ENCODE data around the gene PXT1.

The PXT1 gene

DNA sequence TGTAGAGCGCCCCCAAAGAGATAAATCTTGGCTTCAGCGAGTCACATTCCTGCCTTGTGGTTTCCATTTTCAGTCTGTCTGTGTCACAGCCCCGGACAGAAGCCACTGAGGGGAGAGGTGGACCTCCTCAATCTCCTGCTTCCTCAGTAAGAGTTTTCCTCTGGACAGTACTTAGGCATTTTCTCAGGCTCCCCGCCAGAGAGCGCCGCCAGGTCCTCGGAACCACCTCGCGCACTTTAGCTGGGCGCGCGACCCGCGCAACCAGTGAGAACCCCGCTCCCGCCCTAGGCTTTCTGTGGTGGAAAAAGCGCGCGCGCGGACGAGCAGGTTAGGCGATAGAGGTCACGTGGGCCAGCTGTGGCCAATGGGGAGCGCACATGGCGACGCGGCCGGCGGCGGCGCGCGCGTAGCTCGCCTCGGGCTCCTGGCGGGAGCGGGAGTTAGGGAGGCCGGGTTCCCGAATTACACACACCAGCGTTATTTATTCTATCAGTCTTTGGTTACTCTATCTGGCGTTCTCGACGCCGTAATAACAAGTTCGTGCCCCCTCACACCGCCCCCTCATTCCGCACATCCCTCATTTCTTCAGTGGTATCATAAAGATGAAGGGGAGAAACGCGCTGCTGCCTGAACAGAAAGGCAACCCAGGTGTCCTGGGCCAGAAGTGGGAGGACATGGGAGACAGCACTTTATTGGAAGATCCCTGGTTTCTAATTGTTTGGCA lies 19.4 kb downstream of the PXT1 start:
- TF ChIP-seq, protein P1, sequence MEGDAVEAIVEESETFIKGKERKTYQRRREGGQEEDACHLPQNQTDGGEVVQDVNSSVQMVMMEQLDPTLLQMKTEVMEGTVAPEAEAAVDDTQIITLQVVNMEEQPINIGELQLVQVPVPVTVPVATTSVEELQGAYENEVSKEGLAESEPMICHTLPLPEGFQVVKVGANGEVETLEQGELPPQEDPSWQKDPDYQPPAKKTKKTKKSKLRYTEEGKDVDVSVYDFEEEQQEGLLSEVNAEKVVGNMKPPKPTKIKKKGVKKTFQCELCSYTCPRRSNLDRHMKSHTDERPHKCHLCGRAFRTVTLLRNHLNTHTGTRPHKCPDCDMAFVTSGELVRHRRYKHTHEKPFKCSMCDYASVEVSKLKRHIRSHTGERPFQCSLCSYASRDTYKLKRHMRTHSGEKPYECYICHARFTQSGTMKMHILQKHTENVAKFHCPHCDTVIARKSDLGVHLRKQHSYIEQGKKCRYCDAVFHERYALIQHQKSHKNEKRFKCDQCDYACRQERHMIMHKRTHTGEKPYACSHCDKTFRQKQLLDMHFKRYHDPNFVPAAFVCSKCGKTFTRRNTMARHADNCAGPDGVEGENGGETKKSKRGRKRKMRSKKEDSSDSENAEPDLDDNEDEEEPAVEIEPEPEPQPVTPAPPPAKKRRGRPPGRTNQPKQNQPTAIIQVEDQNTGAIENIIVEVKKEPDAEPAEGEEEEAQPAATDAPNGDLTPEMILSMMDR (IDR thresholded peaks at IDR 0.05), result peak; percentile 69
- peak overlapping the region; percentile 90 to 91 for H3K4me3 ChIP-seq (ENCODE audit: low read depth in 1 of 2, low read length in 1 of 2)
- H3K27me3 ChIP-seq, result no peaks in the 10 kb centered on the region
- no peaks in the 10 kb centered on the region for H3K9me3 ChIP-seq
- H3K4me1 ChIP-seq (ENCODE audit: control insufficient read depth in 1 of 2, insufficient read depth in 1 of 2, low read depth in 1 of 2, low read length in 1 of 2), result peaks cover 21 to 26% of the 10 kb centered on the region in 2 experiments
- H3K36me3 ChIP-seq, result no peaks in the 10 kb centered on the region
- H3K27ac ChIP-seq, result peak overlapping the region; percentile 73

DNA sequence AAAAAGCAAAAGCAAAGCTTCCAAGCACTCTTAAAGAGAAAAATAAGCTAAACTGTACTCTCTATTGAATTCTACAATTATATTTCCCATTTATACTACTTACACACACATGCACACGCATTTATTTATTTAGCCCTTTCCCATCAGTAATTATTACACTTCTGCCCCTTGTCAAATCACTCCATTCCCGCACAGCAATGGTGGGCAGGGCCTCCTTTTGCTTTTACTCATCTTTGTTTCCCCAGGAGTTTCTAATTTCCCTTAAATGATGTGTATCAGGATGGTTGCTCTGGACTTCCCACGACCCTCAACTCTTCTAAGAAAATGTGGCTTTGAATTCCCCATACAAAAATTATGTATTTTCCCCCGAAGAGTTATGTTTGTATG lies 19.9 kb downstream of the PXT1 start:
- H3K4me3 ChIP-seq (ENCODE audit: low read depth in 1 of 2, low read length in 1 of 2), result peak overlapping the region; percentile 90 to 91
- H3K4me1 ChIP-seq (ENCODE audit: control insufficient read depth in 1 of 2, insufficient read depth in 1 of 2, low read depth in 1 of 2, low read length in 1 of 2), result peaks cover 21 to 26% of the 10 kb centered on the region in 2 experiments
- no peaks in the 10 kb centered on the region for H3K36me3 ChIP-seq
- TF ChIP-seq, protein P1 (IDR thresholded peaks at IDR 0.05), result no peak
- peak overlapping the region; percentile 73 for H3K27ac ChIP-seq
- H3K9me3 ChIP-seq, result no peaks in the 10 kb centered on the region
- H3K27me3 ChIP-seq, result no peaks in the 10 kb centered on the region

DNA sequence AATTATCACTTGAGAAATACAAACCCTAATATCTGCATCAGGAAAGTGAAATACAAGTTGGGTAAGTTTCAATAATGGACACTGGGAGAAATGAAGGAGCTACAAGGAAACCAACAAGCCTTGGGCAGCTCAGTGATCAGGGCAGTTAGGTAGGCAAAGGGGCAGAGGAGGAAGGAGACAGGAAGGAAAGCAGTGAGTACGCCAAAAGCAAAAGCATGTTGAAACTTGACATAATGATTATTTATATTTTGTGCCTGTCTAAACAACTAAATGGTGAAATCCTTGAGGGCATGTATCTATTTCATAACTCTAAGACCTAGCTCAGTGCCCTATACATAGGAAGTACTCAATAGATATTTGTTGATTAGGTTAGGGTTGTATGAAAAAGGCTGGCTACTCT lies 23.3 kb downstream of the PXT1 start:
- TF ChIP-seq, protein P1 (IDR thresholded peaks at IDR 0.05), result no peak
- no peak overlapping the region for H3K4me3 ChIP-seq (ENCODE audit: low read depth in 1 of 2, low read length in 1 of 2)
- peaks cover 21 to 26% of the 10 kb centered on the region in 2 experiments for H3K4me1 ChIP-seq (ENCODE audit: control insufficient read depth in 1 of 2, insufficient read depth in 1 of 2, low read depth in 1 of 2, low read length in 1 of 2)
- H3K27ac ChIP-seq, result no peak overlapping the region
- H3K36me3 ChIP-seq, result no peaks in the 10 kb centered on the region
- H3K9me3 ChIP-seq, result no peaks in the 10 kb centered on the region
- no peaks in the 10 kb centered on the region for H3K27me3 ChIP-seq

- Histone ChIP-seq H3K4me3 (ENCODE audit: low read depth in 1 of 2, low read length in 1 of 2) (no peak overlapping the region), H3K27me3 (no peaks in the 10 kb centered on the region), H3K9me3 (no peaks in the 10 kb centered on the region), H3K36me3 (no peaks in the 10 kb centered on the region), H3K27ac (no peak overlapping the region), H3K4me1 (ENCODE audit: control insufficient read depth in 1 of 2, insufficient read depth in 1 of 2, low read depth in 1 of 2, low read length in 1 of 2) (peaks cover 16 to 21% of the 10 kb centered on the region in 2 experiments)
- TF ChIP-seq, protein P1 (IDR thresholded peaks at IDR 0.05), result no peak
Observed at GRCh38 chr6:36418558-36418957, 24.1 kb downstream of the PXT1 start.

DNA sequence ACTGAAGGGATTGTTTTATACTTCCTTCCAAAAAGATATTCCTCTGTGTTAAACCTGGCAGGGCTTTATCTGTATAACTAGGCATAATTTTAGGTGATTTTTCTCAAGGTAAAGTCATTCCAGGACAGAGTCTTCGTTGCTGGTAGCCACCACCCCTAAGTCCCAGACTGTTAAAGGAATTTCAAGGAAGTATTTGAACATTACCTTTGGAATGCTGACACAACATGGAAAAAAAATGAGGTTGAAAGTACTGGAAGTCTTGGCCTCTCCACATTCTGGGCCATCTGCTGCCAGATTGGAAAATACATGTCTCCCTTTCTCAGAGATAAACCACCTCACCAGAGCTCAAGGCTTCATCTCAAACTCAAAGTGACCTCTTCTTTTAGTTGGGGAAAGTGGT lies 28.2 kb downstream of the PXT1 start:
- Histone ChIP-seq H3K9me3 (no peaks in the 10 kb centered on the region), H3K4me3 (ENCODE audit: low read depth in 1 of 2, low read length in 1 of 2) (no peak overlapping the region), H3K27ac (no peak overlapping the region), H3K4me1 (ENCODE audit: control insufficient read depth in 1 of 2, insufficient read depth in 1 of 2, low read depth in 1 of 2, low read length in 1 of 2) (peaks cover 3 to 4% of the 10 kb centered on the region in 2 experiments), H3K27me3 (no peaks in the 10 kb centered on the region), H3K36me3 (no peaks in the 10 kb centered on the region)
- TF ChIP-seq, protein P1 (IDR thresholded peaks at IDR 0.05), result no peak

All from neutrophil (primary cell).